Gastroesophageal sphincter (tissue), 3 donors: ENCODE data around the gene CCDC97.

Source experiments
- EP300 ChIP-seq: sonication (generic); formaldehyde crosslinking; IDR thresholded peaks from one replicate; pipeline ENCODE4 v1.6.1; 2017; ENCODE audit warnings: antibody characterized with exemption, mild to moderate bottlenecking
- POLR2A ChIP-seq, 2 donors: fragments of 450-650 bp; IDR thresholded peaks; one replicate each; pipeline ENCODE4 v1.6.1; 2017; ENCODE audit warnings: antibody characterized with exemption in 2 of 2, mild to moderate bottlenecking in 2 of 2, moderate library complexity in 1 of 2
- TF ChIP-seq, protein P1 (sequence below), 4 experiments: fragments of 200-600 bp in 2 of 4; fragments of 450-650 bp in 2 of 4; sonication (generic) in 1 of 4; IDR thresholded peaks; one replicate each; pipeline ENCODE4 v1.5.1; 2017 to 2019; ENCODE audit warnings: antibody characterized with exemption in 4 of 4, mild to moderate bottlenecking in 2 of 4, moderate library complexity in 2 of 4

DNA sequence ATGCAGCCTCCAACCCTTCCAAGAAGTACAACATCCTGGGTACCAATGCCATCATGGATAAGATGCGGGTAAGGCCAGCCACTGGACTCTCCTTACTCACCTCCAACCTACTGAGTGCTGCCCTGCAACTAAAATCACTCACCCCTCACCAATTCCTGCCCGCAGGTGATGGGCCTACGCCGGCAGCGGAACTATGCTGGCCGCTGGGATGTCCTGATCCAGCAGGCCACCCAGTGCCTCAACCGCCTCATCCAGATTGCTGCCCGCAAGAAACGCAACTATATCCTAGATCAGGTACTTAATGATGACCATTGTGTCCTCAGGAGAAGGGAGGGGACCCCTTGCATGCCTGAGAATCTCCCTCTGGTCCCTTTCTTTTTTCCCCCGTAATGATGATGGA lies 15.6 kb upstream of the CCDC97 start:
- TF ChIP-seq, protein P1, sequence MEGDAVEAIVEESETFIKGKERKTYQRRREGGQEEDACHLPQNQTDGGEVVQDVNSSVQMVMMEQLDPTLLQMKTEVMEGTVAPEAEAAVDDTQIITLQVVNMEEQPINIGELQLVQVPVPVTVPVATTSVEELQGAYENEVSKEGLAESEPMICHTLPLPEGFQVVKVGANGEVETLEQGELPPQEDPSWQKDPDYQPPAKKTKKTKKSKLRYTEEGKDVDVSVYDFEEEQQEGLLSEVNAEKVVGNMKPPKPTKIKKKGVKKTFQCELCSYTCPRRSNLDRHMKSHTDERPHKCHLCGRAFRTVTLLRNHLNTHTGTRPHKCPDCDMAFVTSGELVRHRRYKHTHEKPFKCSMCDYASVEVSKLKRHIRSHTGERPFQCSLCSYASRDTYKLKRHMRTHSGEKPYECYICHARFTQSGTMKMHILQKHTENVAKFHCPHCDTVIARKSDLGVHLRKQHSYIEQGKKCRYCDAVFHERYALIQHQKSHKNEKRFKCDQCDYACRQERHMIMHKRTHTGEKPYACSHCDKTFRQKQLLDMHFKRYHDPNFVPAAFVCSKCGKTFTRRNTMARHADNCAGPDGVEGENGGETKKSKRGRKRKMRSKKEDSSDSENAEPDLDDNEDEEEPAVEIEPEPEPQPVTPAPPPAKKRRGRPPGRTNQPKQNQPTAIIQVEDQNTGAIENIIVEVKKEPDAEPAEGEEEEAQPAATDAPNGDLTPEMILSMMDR (IDR thresholded peaks at IDR 0.05): no peak
- TF ChIP-seq POLR2A (IDR thresholded peaks at IDR 0.05): no peak
- no peak for TF ChIP-seq EP300
